Duodenal mucosa (tissue), 2 donors: Measurements from ENCODE around the gene NPAS2.

Experiments
- H3K27ac ChIP-seq: one replicate; pipeline ENCODE4 v1.7.0; 2013; ENCODE audit warnings: low read depth, low read length
- H3K27me3 ChIP-seq, 2 donors: one replicate each; pipeline ENCODE4 v1.7.0; 2013; ENCODE audit warnings: low read length in 2 of 2, control low read depth in 1 of 2; ENCODE audit not compliant: insufficient read depth in 2 of 2, control insufficient read depth in 1 of 2
- H3K36me3 ChIP-seq, 2 donors: one replicate each; pipeline ENCODE4 v1.7.0; 2013; ENCODE audit warnings: low read length in 2 of 2, control low read depth in 1 of 2; ENCODE audit not compliant: insufficient read depth in 2 of 2, control insufficient read depth in 1 of 2
- H3K4me1 ChIP-seq, 2 donors: one replicate each; pipeline ENCODE4 v1.7.0; 2013; ENCODE audit warnings: low read length in 2 of 2, control low read depth in 1 of 2; ENCODE audit not compliant: insufficient read depth in 2 of 2, control insufficient read depth in 1 of 2
- H3K4me3 ChIP-seq, 2 donors: one replicate each; pipeline ENCODE4 v1.7.0; 2013; ENCODE audit warnings: low read length in 2 of 2, low read depth in 1 of 2
- H3K9ac ChIP-seq, 2 donors: one replicate each; pipeline ENCODE4 v1.7.0; 2013; ENCODE audit warnings: low read length in 2 of 2, low read depth in 1 of 2
- H3K9me3 ChIP-seq, 2 donors: one replicate each; pipeline ENCODE4 v1.7.0; 2013; ENCODE audit warnings: low read length in 2 of 2, control low read depth in 1 of 2; ENCODE audit not compliant: control insufficient read depth in 1 of 2

The NPAS2 gene

GRCh38 chr2:101004620-101005325 is 184.8 kb downstream of the NPAS2 start:
- no peaks in the 10 kb centered on the region for H3K27me3 ChIP-seq
- H3K4me3 ChIP-seq: no peak overlapping the region
- H3K9me3 ChIP-seq: no peaks in the 10 kb centered on the region
- peaks cover 36 to 48% of the 10 kb centered on the region in 2 donors for H3K36me3 ChIP-seq
- peaks cover 19 to 25% of the 10 kb centered on the region in 2 donors for H3K4me1 ChIP-seq
- H3K27ac ChIP-seq: no peak overlapping the region
- H3K9ac ChIP-seq: no peak overlapping the region

GRCh38 chr2:101006065-101006715 is 186.3 kb downstream of the NPAS2 start:
- no peak overlapping the region for H3K9ac ChIP-seq
- no peak overlapping the region for H3K4me3 ChIP-seq
- peaks cover 36 to 60% of the 10 kb centered on the region in 2 donors for H3K36me3 ChIP-seq
- peaks cover 19 to 25% of the 10 kb centered on the region in 2 donors for H3K4me1 ChIP-seq
- no peak overlapping the region for H3K27ac ChIP-seq
- H3K9me3 ChIP-seq: no peaks in the 10 kb centered on the region
- no peaks in the 10 kb centered on the region for H3K27me3 ChIP-seq

- peaks cover 15 to 21% of the 10 kb centered on the region in 2 donors for H3K4me1 ChIP-seq
- H3K9ac ChIP-seq: no peak overlapping the region
- H3K36me3 ChIP-seq: peaks cover 36 to 64% of the 10 kb centered on the region in 2 donors
- H3K27ac ChIP-seq: no peak overlapping the region
- no peaks in the 10 kb centered on the region for H3K27me3 ChIP-seq
- no peak overlapping the region for H3K4me3 ChIP-seq
- no peaks in the 10 kb centered on the region for H3K9me3 ChIP-seq
Observed at GRCh38 chr2:101007415-101008345, 187.7 kb downstream of the NPAS2 start.

- H3K4me1 ChIP-seq: no peaks in the 10 kb centered on the region
- no peaks in the 10 kb centered on the region for H3K9me3 ChIP-seq
- no peak overlapping the region for H3K9ac ChIP-seq
- H3K27me3 ChIP-seq: no peaks in the 10 kb centered on the region
- H3K27ac ChIP-seq: no peak overlapping the region
- peaks cover 12 to 44% of the 10 kb centered on the region in 2 donors for H3K36me3 ChIP-seq
- H3K4me3 ChIP-seq: no peak overlapping the region
Observed at GRCh38 chr2:101011152-101011551, 191.2 kb downstream of the NPAS2 start.

GRCh38 chr2:101012054-101012705 is 192.2 kb downstream of the NPAS2 start:
- Histone ChIP-seq H3K4me1 (no peaks in the 10 kb centered on the region), H3K9ac (no peak overlapping the region), H3K4me3 (no peak overlapping the region), H3K9me3 (no peaks in the 10 kb centered on the region), H3K36me3 (peaks cover 5 to 34% of the 10 kb centered on the region in 2 donors), H3K27ac (no peak overlapping the region), H3K27me3 (no peaks in the 10 kb centered on the region)

GRCh38 chr2:101012706-101013181 is 192.8 kb downstream of the NPAS2 start:
- no peak overlapping the region for H3K9ac ChIP-seq
- no peaks in the 10 kb centered on the region for H3K9me3 ChIP-seq
- no peaks in the 10 kb centered on the region for H3K4me1 ChIP-seq
- no peaks in the 10 kb centered on the region for H3K27me3 ChIP-seq
- H3K27ac ChIP-seq: no peak overlapping the region
- no peak overlapping the region for H3K4me3 ChIP-seq
- H3K36me3 ChIP-seq: peaks cover 0 to 28% of the 10 kb centered on the region in 2 donors

GRCh38 chr2:101014264-101014857 is 194.4 kb downstream of the NPAS2 start:
- no peak overlapping the region for H3K9ac ChIP-seq
- H3K36me3 ChIP-seq: peaks cover 0 to 26% of the 10 kb centered on the region in 2 donors
- H3K27ac ChIP-seq: no peak overlapping the region
- H3K4me1 ChIP-seq: no peaks in the 10 kb centered on the region
- no peaks in the 10 kb centered on the region for H3K9me3 ChIP-seq
- no peaks in the 10 kb centered on the region for H3K27me3 ChIP-seq
- H3K4me3 ChIP-seq: no peak overlapping the region

GRCh38 chr2:101017371-101017770 is 197.4 kb downstream of the NPAS2 start:
- H3K4me3 ChIP-seq: no peak overlapping the region
- no peak overlapping the region for H3K27ac ChIP-seq
- H3K9me3 ChIP-seq: no peaks in the 10 kb centered on the region
- no peak overlapping the region for H3K9ac ChIP-seq
- H3K4me1 ChIP-seq: no peaks in the 10 kb centered on the region
- H3K27me3 ChIP-seq: no peaks in the 10 kb centered on the region
- H3K36me3 ChIP-seq: peaks cover 7 to 29% of the 10 kb centered on the region in 2 donors

GRCh38 chr2:101018934-101019333 is 199.0 kb downstream of the NPAS2 start:
- Histone ChIP-seq H3K9ac (no peak overlapping the region), H3K36me3 (peaks cover 7 to 29% of the 10 kb centered on the region in 2 donors), H3K27me3 (no peaks in the 10 kb centered on the region), H3K27ac (no peak overlapping the region), H3K4me1 (no peaks in the 10 kb centered on the region), H3K9me3 (no peaks in the 10 kb centered on the region), H3K4me3 (no peak overlapping the region)
